Transverse colon (tissue), 4 donors: ENCODE data around the gene GNG10. TPM values are rescaled to one million over a fixed set of nuclear protein-coding genes. Genes with fewer than 3 reads are reported as not detected.

Source experiments
- DNase-seq: peaks from one replicate; pipeline ENCODE4 v3.0.0-alpha.2; 2019
- H3K27ac ChIP-seq, 4 donors: fragments of 200-600 bp; sonication (generic); 2 replicates each; pipeline ENCODE4 v1.5.1; 2016 to 2018; ENCODE audit warnings: inconsistent platforms in 4 of 4
- H3K27me3 ChIP-seq: fragments of 200-600 bp; sonication (generic); 2 replicates; pipeline ENCODE4 v1.5.1; 2017; ENCODE audit warnings: inconsistent platforms
- H3K36me3 ChIP-seq, 4 donors: fragments of 200-600 bp; sonication (generic); 2 replicates each; pipeline ENCODE4 v1.5.1; 2017 to 2019; ENCODE audit warnings: inconsistent platforms in 4 of 4
- H3K4me1 ChIP-seq, 4 donors: fragments of 200-600 bp; sonication (generic); 2 replicates each; pipeline ENCODE4 v1.5.1; 2017 to 2020; ENCODE audit warnings: inconsistent platforms in 4 of 4
- H3K4me3 ChIP-seq, 4 donors: fragments of 200-600 bp; sonication (generic); 1 replicate in 1 of 4; 2 replicates in 3 of 4; pipeline versions ENCODE4 v1.5.1 to v1.6.1; 2017 to 2019; ENCODE audit warnings: inconsistent platforms in 4 of 4
- H3K9me3 ChIP-seq, 2 donors: fragments of 200-600 bp; sonication (generic); 2 replicates each; pipeline ENCODE4 v1.5.1; 2017 to 2019; ENCODE audit warnings: inconsistent platforms in 2 of 2
- EP300 ChIP-seq: sonication (generic); formaldehyde crosslinking; IDR thresholded peaks from one replicate; pipeline ENCODE4 v1.6.1; 2017; ENCODE audit warnings: antibody characterized with exemption, low read depth
- POLR2A ChIP-seq: fragments of 450-650 bp; IDR thresholded peaks from one replicate; pipeline ENCODE4 v1.6.1; 2016; ENCODE audit warnings: antibody characterized with exemption, mild to moderate bottlenecking, moderate library complexity
- POLR2AphosphoS5 ChIP-seq, 3 donors: sonication (generic); formaldehyde crosslinking; IDR thresholded peaks; one replicate each; pipeline ENCODE4 v1.6.1; 2016; ENCODE audit warnings: antibody characterized with exemption in 3 of 3
- WGBS, 2 donors: methylation state at CpG; one replicate each; pipeline ENCODE4 v1.1.5; 2018; ENCODE audit warnings: low coverage in 1 of 2; 5-methylcytosine and 5-hydroxymethylcytosine counted together
- in situ Hi-C, 4 donors: fragments of 200-750 bp; cut with MboI; loops; one replicate each; pipeline versions ENCODE4 v1.15.0 to v1.15.1; 2017; ENCODE audit warnings: low sequenced_read_pairs in 3 of 4, low pct_ligation_motif_present in 1 of 4, low pct_unique_long_range_greater_than_20kb in 1 of 4
- intact Hi-C: fragments of 100-400 bp; cut with DNase I; formaldehyde crosslinking; loops from one replicate; pipeline ENCODE4 v1.15.1; 2023; ENCODE audit warnings: low total_unique reads
- total RNA-seq, 4 donors: library from RNA; depleted of rRNA; stranded (reverse); fragments of >200 nt; gene quantifications; one replicate each; pipeline ENCODE4 v1.1.0, GENCODE V29; 2016
- TF ChIP-seq, protein P1 (sequence below), 5 experiments: fragments of 200-600 bp in 3 of 5; fragments of 450-650 bp in 2 of 5; sonication (generic) in 3 of 5; IDR thresholded peaks; 1 replicate in 2 of 5; 2 replicates in 3 of 5; pipeline ENCODE4 v1.5.1; 2016 to 2017; ENCODE audit warnings: antibody characterized with exemption in 5 of 5, inconsistent platforms in 3 of 5, mild to moderate bottlenecking in 2 of 5, moderate library complexity in 1 of 5

GNG10 gene
- total RNA-seq, 4 donors from 2014 or later = 3.7 to 48.7 (median 30.0) TPM

DNA sequence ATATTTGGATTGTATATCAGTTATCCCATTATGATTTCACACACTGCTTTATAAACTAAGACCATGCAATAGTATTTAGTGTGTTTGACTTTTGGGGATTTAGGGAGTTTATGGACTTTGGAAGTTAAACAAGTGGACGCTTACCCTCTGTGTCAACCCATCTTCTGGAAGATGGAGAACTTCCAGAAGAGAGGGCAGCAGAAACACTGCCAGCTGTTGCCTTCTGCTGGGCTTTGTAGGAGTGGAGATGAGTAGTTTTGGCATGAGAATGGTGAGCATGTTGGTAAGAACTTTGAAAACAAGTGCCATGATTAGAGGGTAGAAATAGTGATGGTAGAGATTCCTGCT, 28.0 kb upstream of the GNG10 start:
- TF ChIP-seq POLR2AphosphoS5 (IDR thresholded peaks at IDR 0.05) = no peak
- TF ChIP-seq EP300 = no peak
- TF ChIP-seq, protein P1, sequence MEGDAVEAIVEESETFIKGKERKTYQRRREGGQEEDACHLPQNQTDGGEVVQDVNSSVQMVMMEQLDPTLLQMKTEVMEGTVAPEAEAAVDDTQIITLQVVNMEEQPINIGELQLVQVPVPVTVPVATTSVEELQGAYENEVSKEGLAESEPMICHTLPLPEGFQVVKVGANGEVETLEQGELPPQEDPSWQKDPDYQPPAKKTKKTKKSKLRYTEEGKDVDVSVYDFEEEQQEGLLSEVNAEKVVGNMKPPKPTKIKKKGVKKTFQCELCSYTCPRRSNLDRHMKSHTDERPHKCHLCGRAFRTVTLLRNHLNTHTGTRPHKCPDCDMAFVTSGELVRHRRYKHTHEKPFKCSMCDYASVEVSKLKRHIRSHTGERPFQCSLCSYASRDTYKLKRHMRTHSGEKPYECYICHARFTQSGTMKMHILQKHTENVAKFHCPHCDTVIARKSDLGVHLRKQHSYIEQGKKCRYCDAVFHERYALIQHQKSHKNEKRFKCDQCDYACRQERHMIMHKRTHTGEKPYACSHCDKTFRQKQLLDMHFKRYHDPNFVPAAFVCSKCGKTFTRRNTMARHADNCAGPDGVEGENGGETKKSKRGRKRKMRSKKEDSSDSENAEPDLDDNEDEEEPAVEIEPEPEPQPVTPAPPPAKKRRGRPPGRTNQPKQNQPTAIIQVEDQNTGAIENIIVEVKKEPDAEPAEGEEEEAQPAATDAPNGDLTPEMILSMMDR (IDR thresholded peaks at IDR 0.05) = no peak
- no peak for TF ChIP-seq POLR2A
- Histone ChIP-seq H3K4me1 (peaks cover 17 to 67% (median 50%) of the 10 kb centered on the region in 4 donors), H3K4me3 (no peak overlapping the region), H3K27me3 (no peaks in the 10 kb centered on the region), H3K36me3 (peaks cover 0 to 2% (median 0%) of the 10 kb centered on the region in 4 donors), H3K27ac (peak overlapping the region in 1 of 4 donors; percentile 95), H3K9me3 (no peaks in the 10 kb centered on the region)
- DNase-seq = no peak
- intact Hi-C loops = no loop called here
- WGBS, 2 donors = 32 to 50% methylated on average over 1 of the region's 1 CpG
- in situ Hi-C loops = loop anchor here in 1 of 4 donors (25.0 kb wide), 1 partner anchor 729 kb away; no protein-coding TSS in a partner anchor

DNA sequence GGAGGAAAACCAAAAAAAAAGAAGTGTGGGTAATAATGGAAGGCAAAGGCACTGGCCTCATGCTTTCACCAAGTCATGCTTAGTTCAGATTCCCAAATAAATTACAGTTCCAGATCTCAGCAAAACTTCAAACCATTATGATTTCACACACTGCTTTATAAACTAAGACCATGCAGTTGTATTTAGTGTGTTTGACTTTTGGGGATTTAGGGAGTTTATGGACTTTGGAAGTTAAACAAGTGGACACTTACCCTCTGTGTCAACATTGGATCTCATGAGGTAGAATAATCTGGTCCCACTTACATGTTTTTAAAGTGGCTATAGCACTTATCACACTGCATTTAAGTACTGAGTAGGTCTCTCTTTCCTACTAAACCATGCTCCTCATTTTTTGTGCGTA, 26.5 kb upstream of the GNG10 start:
- Histone ChIP-seq H3K9me3 (no peaks in the 10 kb centered on the region), H3K27me3 (no peaks in the 10 kb centered on the region), H3K36me3 (peaks cover 0 to 2% (median 0%) of the 10 kb centered on the region in 4 donors), H3K27ac (no peak overlapping the region), H3K4me1 (peaks cover 17 to 68% (median 50%) of the 10 kb centered on the region in 4 donors), H3K4me3 (no peak overlapping the region)
- WGBS, 2 donors = 15 to 90% methylated on average over 1 of the region's 1 CpG
- in situ Hi-C loops = loop anchor here in 1 of 4 donors (25.0 kb wide), 1 partner anchor 727 kb away; no protein-coding TSS in a partner anchor
- TF ChIP-seq EP300 = no peak
- TF ChIP-seq POLR2AphosphoS5 (IDR thresholded peaks at IDR 0.05) = no peak
- TF ChIP-seq, protein P1 (IDR thresholded peaks at IDR 0.05) = no peak
- TF ChIP-seq POLR2A = no peak
- no peak for DNase-seq
- intact Hi-C loops = no loop called here

DNA sequence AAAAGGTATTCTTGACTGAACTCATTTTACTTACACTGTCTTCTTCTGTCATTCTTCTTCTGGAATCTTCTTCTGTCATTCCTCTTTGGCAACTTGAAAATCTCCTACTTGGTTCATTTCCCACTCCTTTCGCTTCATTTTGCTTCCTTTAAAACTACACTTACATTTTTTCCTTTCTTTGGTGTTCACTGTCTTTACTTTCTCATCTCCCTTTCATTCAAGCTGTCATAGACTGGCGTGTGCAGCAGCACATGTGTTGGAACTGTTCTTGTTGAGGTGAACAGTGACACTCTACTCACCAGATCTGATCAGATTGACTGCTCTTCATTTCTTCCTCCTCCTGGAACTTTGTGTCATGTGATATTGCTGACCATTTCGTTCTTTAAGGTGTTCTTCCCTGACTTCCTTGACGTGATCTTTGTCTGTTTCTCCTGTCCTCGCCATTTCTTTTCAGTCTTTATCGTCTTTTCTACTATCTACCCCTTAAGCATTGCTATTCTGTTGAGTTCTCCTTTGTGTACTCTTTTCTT, 23.9 kb upstream of the GNG10 start:
- H3K4me1 ChIP-seq = peaks cover 11 to 54% (median 40%) of the 10 kb centered on the region in 4 donors
- TF ChIP-seq POLR2A (no peak), EP300 (no peak), POLR2AphosphoS5 (IDR thresholded peaks at IDR 0.05) (no peak)
- TF ChIP-seq, protein P1 (IDR thresholded peaks at IDR 0.05) = no peak
- H3K27ac ChIP-seq = peak overlapping the region in 1 of 4 donors; percentile 7
- intact Hi-C loops (no loop called here), in situ Hi-C loops (loop anchor here in 1 of 4 donors (25.0 kb wide), 1 partner anchor 725 kb away; no protein-coding TSS in a partner anchor)
- H3K36me3 ChIP-seq = peaks cover 0 to 2% (median 0%) of the 10 kb centered on the region in 4 donors
- no peak for DNase-seq
- H3K9me3 ChIP-seq = no peaks in the 10 kb centered on the region
- H3K27me3 ChIP-seq = no peaks in the 10 kb centered on the region
- H3K4me3 ChIP-seq = no peak overlapping the region
- 65 to 76% methylated on average over 6 of the region's 6 CpGs for WGBS, 2 donors

DNA sequence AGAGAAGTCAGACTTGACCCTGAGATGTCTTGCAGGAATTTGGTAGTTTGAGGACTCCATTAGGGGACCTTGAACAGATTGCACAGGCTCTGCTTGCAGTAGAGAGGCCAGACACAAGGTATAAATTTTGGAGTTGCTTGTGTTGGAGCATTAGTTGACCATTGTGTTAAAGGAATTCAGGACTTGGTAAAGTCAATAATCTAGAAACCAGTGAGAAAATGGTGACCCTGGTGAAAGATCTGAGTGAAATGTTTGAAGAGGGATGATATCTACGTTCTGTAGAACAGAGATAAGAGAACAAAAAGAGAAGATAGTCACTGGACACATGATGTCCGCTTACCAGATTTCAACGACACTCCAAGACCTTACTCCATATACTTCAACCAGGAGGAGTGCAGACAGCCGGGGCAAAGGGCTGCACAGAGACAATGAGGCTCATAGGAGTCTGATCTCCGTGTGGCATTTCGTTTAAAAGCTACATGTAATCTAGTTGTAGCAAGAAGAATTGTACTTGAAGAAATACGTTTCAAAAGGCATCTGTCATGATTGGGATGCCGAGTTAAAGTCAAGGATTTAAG, 17.1 kb upstream of the GNG10 start:
- H3K4me1 ChIP-seq = peaks cover 0 to 12% (median 1%) of the 10 kb centered on the region in 4 donors
- intact Hi-C loops = no loop called here
- no peak for DNase-seq
- H3K27ac ChIP-seq = no peak overlapping the region
- peaks cover 0 to 26% (median 0%) of the 10 kb centered on the region in 4 donors for H3K36me3 ChIP-seq
- no peaks in the 10 kb centered on the region for H3K9me3 ChIP-seq
- in situ Hi-C loops = loop anchor here in 1 of 4 donors (25.0 kb wide), 1 partner anchor 718 kb away; no protein-coding TSS in a partner anchor
- 93 to 97% methylated on average over 4 to 8 of the region's 8 CpGs for WGBS, 2 donors
- H3K4me3 ChIP-seq = no peak overlapping the region
- TF ChIP-seq EP300 (no peak), POLR2A (no peak), POLR2AphosphoS5 (IDR thresholded peaks at IDR 0.05) (no peak)
- TF ChIP-seq, protein P1 (IDR thresholded peaks at IDR 0.05) = no peak
- no peaks in the 10 kb centered on the region for H3K27me3 ChIP-seq
